GM12892 (cell line): Measurements from ENCODE around the gene TBC1D22A.

Source experiments
- POLR2A ChIP-seq: IDR thresholded peaks from 2 replicates; pipeline ENCODE4 v1.6.1; 2011; ENCODE audit warnings: low read depth, low read length, control low read depth
- TAF1 ChIP-seq: IDR thresholded peaks from 2 replicates; pipeline ENCODE4 v1.6.1; 2011; ENCODE audit warnings: low read depth, mild to moderate bottlenecking, control low read depth, low read length, borderline replicate concordance

- TF ChIP-seq POLR2A (no peak), TAF1 (no peak)
Measured at GRCh38 chr22:46994265-46994664, 231.8 kb downstream of the TBC1D22A start.
